Body of pancreas (tissue), 4 donors: Measurements from ENCODE around the gene BPHL.
"Not testable (repeated sequence)": the region's sequence is repeated elsewhere in the genome, so short reads cannot be mapped to it uniquely, and the experiment has no call there.

Source experiments
- CTCF ChIP-seq, 7 experiments: fragments of 450-650 bp in 4 of 7; fragments of 200-600 bp in 3 of 7; sonication (generic) in 3 of 7; IDR thresholded peaks; one replicate each; pipeline ENCODE4 v1.5.1; 2016 to 2019; ENCODE audit warnings: antibody characterized with exemption in 7 of 7
- POLR2A ChIP-seq, 3 donors: fragments of 450-650 bp; IDR thresholded peaks; one replicate each; pipeline ENCODE4 v1.6.1; 2016; ENCODE audit warnings: antibody characterized with exemption in 3 of 3, mild to moderate bottlenecking in 2 of 3

GRCh38 chr6:3179945-3180344 is 61.4 kb downstream of the BPHL start:
- TF ChIP-seq POLR2A, CTCF (IDR thresholded peaks at IDR 0.05): not testable (repeated sequence)
